Karpas-422 (cell line): ENCODE measurements around the gene PDXK. TPM values are rescaled to one million over a fixed set of nuclear protein-coding genes. Genes with fewer than 3 reads are reported as not detected.

ENCODE experiments used
- DNase-seq: peaks from one replicate; pipeline ENCODE4 v3.0.0-alpha.2; 2015
- H2AFZ ChIP-seq: fragments of 200-600 bp; sonication (generic); 2 replicates; pipeline ENCODE4 v1.6.1; 2014; ENCODE audit warnings: antibody characterized with exemption, low read length, mixed read lengths
- H3K27ac ChIP-seq: fragments of 200-600 bp; sonication (generic); 2 replicates; pipeline ENCODE4 v1.5.1; 2014; ENCODE audit warnings: mild to moderate bottlenecking, low read length, moderate library complexity
- H3K27me3 ChIP-seq: fragments of 200-600 bp; sonication (generic); 2 replicates; pipeline ENCODE4 v1.6.1; 2014; ENCODE audit warnings: low read length, mixed read lengths
- H3K36me3 ChIP-seq: fragments of 200-600 bp; sonication (generic); 2 replicates; pipeline ENCODE4 v1.6.1; 2014; ENCODE audit warnings: low read length, mixed read lengths; ENCODE audit not compliant: insufficient read depth
- H3K4me1 ChIP-seq: fragments of 200-600 bp; sonication (generic); 2 replicates; pipeline ENCODE4 v1.6.1; 2014; ENCODE audit warnings: mild to moderate bottlenecking, low read length, mixed read lengths
- H3K4me2 ChIP-seq: fragments of 200-600 bp; sonication (generic); 2 replicates; pipeline ENCODE4 v1.6.1; 2014; ENCODE audit warnings: low read length, low read depth, mild to moderate bottlenecking; ENCODE audit not compliant: poor library complexity, severe bottlenecking
- H3K4me3 ChIP-seq: fragments of 200-600 bp; sonication (generic); 2 replicates; pipeline ENCODE4 v1.5.1; 2014; ENCODE audit warnings: mild to moderate bottlenecking, antibody characterized with exemption, low read length, mixed read lengths
- H3K79me2 ChIP-seq: fragments of 200-600 bp; sonication (generic); 2 replicates; pipeline ENCODE4 v1.6.1; 2014; ENCODE audit warnings: mild to moderate bottlenecking, low read length, mixed read lengths
- H3K9ac ChIP-seq: fragments of 200-600 bp; sonication (generic); 2 replicates; pipeline ENCODE4 v1.6.0; 2014; ENCODE audit warnings: low read length
- H3K9me2 ChIP-seq: fragments of 200-600 bp; sonication (generic), shearing (Covaris generic); replicated peaks from 2 replicates; pipeline ENCODE4 v1.6.0; 2014; ENCODE audit warnings: mild to moderate bottlenecking, low read length, moderate library complexity; ENCODE audit not compliant: insufficient read depth
- H3K9me3 ChIP-seq: fragments of 300-700, 200-600 bp; sonication (generic); 2 replicates; pipeline ENCODE4 v1.6.1; 2014; ENCODE audit warnings: low read length, mixed read lengths
- H4K20me1 ChIP-seq: fragments of 200-600 bp; sonication (generic); 2 replicates; pipeline ENCODE4 v1.6.1; 2014; ENCODE audit warnings: mild to moderate bottlenecking, antibody characterized with exemption, low read length, low read depth; ENCODE audit not compliant: insufficient read depth
- total RNA-seq: library from RNA; depleted of rRNA; stranded (reverse); fragments of >200 nt; shearing (Covaris generic); gene quantifications from 2 replicates; pipeline ENCODE4 v1.2.3, GENCODE V29; 2014; ENCODE audit warnings: low replicate concordance

The PDXK gene
- total RNA-seq, 1 experiment from 2014 or later = 44.7 TPM

DNA sequence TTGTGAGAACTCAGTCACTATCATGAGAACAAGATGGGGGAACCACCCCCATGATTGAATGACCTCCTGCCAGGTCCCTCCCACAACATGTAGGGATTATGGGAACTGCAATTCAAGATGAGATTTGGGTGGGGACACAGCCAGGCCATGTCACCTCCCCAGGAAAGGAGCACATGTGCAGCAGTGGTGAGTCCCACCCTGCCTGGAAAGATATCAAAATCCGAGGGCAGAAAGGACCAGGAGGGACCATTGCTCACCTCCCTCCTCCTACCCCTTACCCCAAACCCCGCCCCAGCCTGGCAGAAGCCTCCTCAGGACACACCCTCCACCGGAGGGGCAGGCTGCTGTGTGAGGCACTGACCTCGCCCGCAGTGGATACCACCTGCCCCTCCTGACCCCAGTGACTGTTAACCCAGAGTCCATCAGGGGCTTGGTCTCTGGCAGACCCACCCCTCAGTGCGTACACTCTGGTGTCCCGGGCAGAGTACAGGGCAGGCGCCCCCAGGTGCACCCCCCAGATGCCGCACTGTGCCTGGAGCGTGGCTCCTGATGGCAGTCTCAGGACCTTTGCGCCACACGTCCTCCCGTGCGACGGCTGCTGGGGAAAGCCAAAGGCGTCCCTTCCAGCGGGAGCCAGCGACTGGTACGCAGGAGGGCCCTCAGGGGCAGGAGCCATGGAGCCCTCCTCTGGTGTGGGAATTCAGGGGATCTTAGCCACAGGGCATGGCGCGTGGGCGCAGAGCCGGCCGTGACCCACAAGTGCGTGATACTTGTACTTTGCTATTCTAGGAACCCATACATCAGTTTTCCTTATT is 20.9 kb downstream of the PDXK start:
- H3K4me3 ChIP-seq = no peak overlapping the region
- H3K4me1 ChIP-seq = no peaks in the 10 kb centered on the region
- no peak for DNase-seq
- no peak overlapping the region for H3K4me2 ChIP-seq
- H3K9me3 ChIP-seq = no peaks in the 10 kb centered on the region
- H2AFZ ChIP-seq = no peak overlapping the region
- H3K9me2 ChIP-seq = no peaks in the 10 kb centered on the region
- no peak overlapping the region for H3K9ac ChIP-seq
- H3K27me3 ChIP-seq = no peaks in the 10 kb centered on the region
- no peaks in the 10 kb centered on the region for H3K36me3 ChIP-seq
- no peaks in the 10 kb centered on the region for H4K20me1 ChIP-seq
- no peak overlapping the region for H3K27ac ChIP-seq
- peaks cover 4% of the 10 kb centered on the region; the same call in 1 of the 2 replicates for H3K79me2 ChIP-seq

- Histone ChIP-seq H3K4me2 (no peak overlapping the region), H2AFZ (no peak overlapping the region), H4K20me1 (no peaks in the 10 kb centered on the region), H3K79me2 (0 out of 2 replicates have a peak, but pooled peaks cover 4% of the 10 kb centered on the region), H3K9me3 (no peaks in the 10 kb centered on the region), H3K9me2 (no peaks in the 10 kb centered on the region), H3K27me3 (no peaks in the 10 kb centered on the region), H3K9ac (no peak overlapping the region), H3K4me3 (no peak overlapping the region), H3K27ac (no peak overlapping the region), H3K4me1 (no peaks in the 10 kb centered on the region), H3K36me3 (no peaks in the 10 kb centered on the region)
- no peak for DNase-seq
Measured at GRCh38 chr21:43740497-43741156, 21.7 kb downstream of the PDXK start.

- Histone ChIP-seq H2AFZ (no peak overlapping the region), H3K79me2 (no peaks in the 10 kb centered on the region), H3K36me3 (no peaks in the 10 kb centered on the region), H4K20me1 (no peaks in the 10 kb centered on the region), H3K27ac (no peak overlapping the region), H3K9ac (no peak overlapping the region), H3K4me3 (no peak overlapping the region), H3K9me3 (no peaks in the 10 kb centered on the region), H3K4me2 (no peak overlapping the region), H3K9me2 (no peaks in the 10 kb centered on the region), H3K27me3 (no peaks in the 10 kb centered on the region), H3K4me1 (no peaks in the 10 kb centered on the region)
- no peak for DNase-seq
Measured at GRCh38 chr21:43741423-43742096, 22.6 kb downstream of the PDXK start.

- H3K9me2 ChIP-seq = no peaks in the 10 kb centered on the region
- H3K4me1 ChIP-seq = 0 out of 2 replicates have a peak, but pooled peaks cover 3% of the 10 kb centered on the region
- DNase-seq = no peak
- no peak overlapping the region for H3K27ac ChIP-seq
- H3K27me3 ChIP-seq = no peaks in the 10 kb centered on the region
- H4K20me1 ChIP-seq = no peaks in the 10 kb centered on the region
- H3K4me3 ChIP-seq = no peak overlapping the region
- no peaks in the 10 kb centered on the region for H3K9me3 ChIP-seq
- no peaks in the 10 kb centered on the region; the same call in 1 of the 2 replicates for H3K36me3 ChIP-seq
- no peak overlapping the region for H2AFZ ChIP-seq
- no peaks in the 10 kb centered on the region for H3K79me2 ChIP-seq
- no peak overlapping the region for H3K4me2 ChIP-seq
- H3K9ac ChIP-seq = no peak overlapping the region
Measured at GRCh38 chr21:43743947-43744346, 25.0 kb downstream of the PDXK start.

GRCh38 chr21:43744725-43745124 is 25.8 kb downstream of the PDXK start:
- Histone ChIP-seq H3K4me3 (no peak overlapping the region), H3K27ac (no peak overlapping the region), H2AFZ (no peak overlapping the region), H3K27me3 (no peaks in the 10 kb centered on the region), H4K20me1 (no peaks in the 10 kb centered on the region), H3K9me3 (no peaks in the 10 kb centered on the region), H3K9ac (no peak overlapping the region), H3K79me2 (no peaks in the 10 kb centered on the region), H3K4me1 (peaks cover 6% of the 10 kb centered on the region; the same call in 1 of the 2 replicates), H3K9me2 (no peaks in the 10 kb centered on the region), H3K4me2 (no peak overlapping the region), H3K36me3 (no peaks in the 10 kb centered on the region; the same call in 1 of the 2 replicates)
- no peak for DNase-seq

GRCh38 chr21:43745772-43746517 is 27.0 kb downstream of the PDXK start:
- H3K9me2 ChIP-seq = no peaks in the 10 kb centered on the region
- H3K9ac ChIP-seq = no peak overlapping the region
- H3K79me2 ChIP-seq = no peaks in the 10 kb centered on the region
- no peak overlapping the region for H3K27ac ChIP-seq
- peaks cover 6% of the 10 kb centered on the region; the same call in 1 of the 2 replicates for H3K4me1 ChIP-seq
- no peak overlapping the region for H3K4me3 ChIP-seq
- no peak overlapping the region for H3K4me2 ChIP-seq
- no peaks in the 10 kb centered on the region for H3K27me3 ChIP-seq
- no peaks in the 10 kb centered on the region; the same call in 1 of the 2 replicates for H3K36me3 ChIP-seq
- H2AFZ ChIP-seq = no peak overlapping the region
- no peaks in the 10 kb centered on the region for H4K20me1 ChIP-seq
- no peaks in the 10 kb centered on the region for H3K9me3 ChIP-seq
- DNase-seq = no peak

GRCh38 chr21:43748622-43749021 is 29.7 kb downstream of the PDXK start:
- H4K20me1 ChIP-seq = no peaks in the 10 kb centered on the region
- no peaks in the 10 kb centered on the region for H3K9me2 ChIP-seq
- no peaks in the 10 kb centered on the region for H3K27me3 ChIP-seq
- H3K9me3 ChIP-seq = no peaks in the 10 kb centered on the region
- no peak overlapping the region for H3K27ac ChIP-seq
- peaks cover 4% of the 10 kb centered on the region; the same call in 1 of the 2 replicates for H3K36me3 ChIP-seq
- H3K4me2 ChIP-seq = no peak overlapping the region
- H3K4me3 ChIP-seq = no peak overlapping the region
- no peak overlapping the region for H3K9ac ChIP-seq
- H3K79me2 ChIP-seq = no peaks in the 10 kb centered on the region
- no peak for DNase-seq
- H2AFZ ChIP-seq = no peak overlapping the region
- H3K4me1 ChIP-seq = peaks cover 6% of the 10 kb centered on the region; the same call in 1 of the 2 replicates
